Mesendoderm (in vitro differentiated cells): Measurements from ENCODE around the gene ALDH1A1.

Experiments
- DNase-seq: peaks from one replicate; pipeline ENCODE4 v3.0.0; 2013
- H2AK5ac ChIP-seq: 2 replicates; pipeline ENCODE4 v1.6.1; 2013; ENCODE audit warnings: low read length, inconsistent platforms
- H2BK120ac ChIP-seq: 2 replicates; pipeline ENCODE4 v1.6.1; 2013; ENCODE audit warnings: low read depth, mild to moderate bottlenecking, low read length, moderate library complexity, mixed read lengths
- H2BK15ac ChIP-seq: replicated peaks from 2 replicates; pipeline ENCODE4 v1.6.1; 2013; ENCODE audit warnings: low read depth, mild to moderate bottlenecking, moderate library complexity
- H2BK5ac ChIP-seq: 2 replicates; pipeline ENCODE4 v1.6.1; 2013; ENCODE audit warnings: low read length, inconsistent platforms
- H3K18ac ChIP-seq: 2 replicates; pipeline ENCODE4 v1.6.1; 2013; ENCODE audit warnings: mild to moderate bottlenecking, low read length, mixed read lengths
- H3K23ac ChIP-seq: one replicate; pipeline ENCODE4 v1.6.1; 2013; ENCODE audit warnings: low read length
- H3K27ac ChIP-seq: 2 replicates; pipeline ENCODE4 v1.5.1; 2013; ENCODE audit warnings: low read depth, mild to moderate bottlenecking, inconsistent platforms, low read length, moderate library complexity
- H3K27me3 ChIP-seq: 2 replicates; pipeline ENCODE4 v1.6.1; 2013; ENCODE audit warnings: low read length, control low read depth, mild to moderate bottlenecking, inconsistent platforms; ENCODE audit not compliant: insufficient read depth, poor library complexity
- H3K36me3 ChIP-seq: 2 replicates; pipeline ENCODE4 v1.6.1; 2013; ENCODE audit warnings: low read length, inconsistent platforms; ENCODE audit not compliant: control insufficient read depth, insufficient read depth
- H3K4ac ChIP-seq: one replicate; pipeline ENCODE4 v1.6.1; 2013; ENCODE audit warnings: low read depth, mild to moderate bottlenecking, low read length, moderate library complexity
- H3K4me1 ChIP-seq: 2 replicates; pipeline ENCODE4 v1.6.1; 2013; ENCODE audit warnings: low read depth, low read length, inconsistent platforms; ENCODE audit not compliant: control insufficient read depth
- H3K4me2 ChIP-seq: 2 replicates; pipeline ENCODE4 v1.6.1; 2013; ENCODE audit warnings: low read length
- H3K4me3 ChIP-seq: 2 replicates; pipeline ENCODE4 v1.5.1; 2013; ENCODE audit warnings: mild to moderate bottlenecking, low read length
- H3K56ac ChIP-seq: one replicate; pipeline ENCODE4 v1.6.1; 2013; ENCODE audit warnings: low read length
- H3K79me1 ChIP-seq: 2 replicates; pipeline ENCODE4 v1.6.1; 2013; ENCODE audit warnings: low read length, inconsistent platforms
- H3K79me2 ChIP-seq: 2 replicates; pipeline ENCODE4 v1.6.1; 2013; ENCODE audit warnings: mild to moderate bottlenecking, low read length; ENCODE audit not compliant: control insufficient read depth, insufficient read depth
- H3K9ac ChIP-seq: 2 replicates; pipeline ENCODE4 v1.6.1; 2013; ENCODE audit warnings: low read length, inconsistent platforms
- H4K5ac ChIP-seq: one replicate; pipeline ENCODE4 v1.6.1; 2013; ENCODE audit warnings: low read length
- H4K8ac ChIP-seq: one replicate; pipeline ENCODE4 v1.6.1; 2013; ENCODE audit warnings: low read depth, mild to moderate bottlenecking, control low read depth, low read length, moderate library complexity
- WGBS: extraction: QIAGEN DNeasy Blood & Tissue Kit; methylation state at CpG from one replicate; pipeline ENCODE4 v1.1.7; 2013; ENCODE audit warnings: low lambda C conversion rate, missing lambda C conversion rate; ENCODE audit not compliant: insufficient coverage; ENCODE audit errors: extremely low coverage; 5-methylcytosine and 5-hydroxymethylcytosine counted together

Gene ALDH1A1

GRCh38 chr9:72984991-72985390, 32.1 kb upstream of the ALDH1A1 start:
- Histone ChIP-seq H4K8ac (no peak overlapping the region), H3K4me2 (no peak overlapping the region), H3K18ac (no peak overlapping the region), H2BK5ac (no peak overlapping the region), H4K5ac (no peak overlapping the region), H3K27me3 (no peaks in the 10 kb centered on the region), H3K27ac (no peak overlapping the region), H2BK15ac (no peak overlapping the region), H3K4ac (no peak overlapping the region), H3K4me3 (no peak overlapping the region), H2BK120ac (no peak overlapping the region), H2AK5ac (no peak overlapping the region), H3K79me2 (no peaks in the 10 kb centered on the region), H3K23ac (no peak overlapping the region), H3K4me1 (peaks cover 2% of the 10 kb centered on the region), H3K56ac (no peak overlapping the region), H3K79me1 (no peaks in the 10 kb centered on the region), H3K36me3 (no peaks in the 10 kb centered on the region), H3K9ac (no peak overlapping the region)
- no CpG with 5 or more reads among the region's 3 CpGs for WGBS
- no peak for DNase-seq

GRCh38 chr9:72984226-72984947, 31.5 kb upstream of the ALDH1A1 start:
- H3K79me2 ChIP-seq: no peaks in the 10 kb centered on the region
- H3K23ac ChIP-seq: no peak overlapping the region
- H3K9ac ChIP-seq: no peak overlapping the region
- no peak overlapping the region for H2BK5ac ChIP-seq
- no peak overlapping the region for H2BK120ac ChIP-seq
- no peak for DNase-seq
- H2BK15ac ChIP-seq: no peak overlapping the region
- H4K8ac ChIP-seq: no peak overlapping the region
- H3K4me1 ChIP-seq: peaks cover 2% of the 10 kb centered on the region
- H3K4me2 ChIP-seq: no peak overlapping the region
- no peak overlapping the region for H3K4ac ChIP-seq
- no CpG with 5 or more reads among the region's 2 CpGs for WGBS
- H2AK5ac ChIP-seq: no peak overlapping the region
- H3K79me1 ChIP-seq: no peaks in the 10 kb centered on the region
- no peak overlapping the region for H3K18ac ChIP-seq
- no peaks in the 10 kb centered on the region for H3K36me3 ChIP-seq
- H3K27ac ChIP-seq: no peak overlapping the region
- no peak overlapping the region for H4K5ac ChIP-seq
- H3K27me3 ChIP-seq: no peaks in the 10 kb centered on the region
- H3K56ac ChIP-seq: no peak overlapping the region
- H3K4me3 ChIP-seq: no peak overlapping the region

GRCh38 chr9:72983512-72984225, 30.8 kb upstream of the ALDH1A1 start:
- no peak overlapping the region for H2BK5ac ChIP-seq
- no peak overlapping the region for H3K4me2 ChIP-seq
- WGBS: no CpG with 5 or more reads among the region's 5 CpGs
- H3K23ac ChIP-seq: no peak overlapping the region
- no peaks in the 10 kb centered on the region for H3K79me1 ChIP-seq
- H3K9ac ChIP-seq: no peak overlapping the region
- H2BK15ac ChIP-seq: no peak overlapping the region
- H3K27ac ChIP-seq: no peak overlapping the region
- H2BK120ac ChIP-seq: no peak overlapping the region
- H3K18ac ChIP-seq: no peak overlapping the region
- no peak overlapping the region for H3K4ac ChIP-seq
- DNase-seq: peak; percentile 29
- no peaks in the 10 kb centered on the region for H3K36me3 ChIP-seq
- H3K79me2 ChIP-seq: no peaks in the 10 kb centered on the region
- no peaks in the 10 kb centered on the region for H3K27me3 ChIP-seq
- H3K56ac ChIP-seq: no peak overlapping the region
- H3K4me3 ChIP-seq: no peak overlapping the region
- no peak overlapping the region for H4K8ac ChIP-seq
- peaks cover 2% of the 10 kb centered on the region for H3K4me1 ChIP-seq
- H2AK5ac ChIP-seq: no peak overlapping the region
- no peak overlapping the region for H4K5ac ChIP-seq

- Histone ChIP-seq H2AK5ac (no peak overlapping the region), H3K4me1 (peaks cover 2% of the 10 kb centered on the region), H3K4me2 (no peak overlapping the region), H3K56ac (no peak overlapping the region), H3K23ac (no peak overlapping the region), H4K5ac (no peak overlapping the region), H3K4ac (no peak overlapping the region), H3K27me3 (no peaks in the 10 kb centered on the region), H3K79me1 (no peaks in the 10 kb centered on the region), H2BK5ac (no peak overlapping the region), H3K9ac (no peak overlapping the region), H2BK120ac (no peak overlapping the region), H3K27ac (no peak overlapping the region), H3K4me3 (no peak overlapping the region), H4K8ac (no peak overlapping the region), H3K18ac (no peak overlapping the region), H2BK15ac (no peak overlapping the region), H3K79me2 (no peaks in the 10 kb centered on the region), H3K36me3 (no peaks in the 10 kb centered on the region)
- no peak for DNase-seq
These were observed 30.2 kb upstream of the ALDH1A1 start for GRCh38 chr9:72983056-72983455.

- no peak overlapping the region for H3K4me2 ChIP-seq
- no peak overlapping the region for H2BK5ac ChIP-seq
- H3K79me2 ChIP-seq: no peaks in the 10 kb centered on the region
- no CpG with 5 or more reads among the region's 5 CpGs for WGBS
- H3K56ac ChIP-seq: no peak overlapping the region
- no peak overlapping the region for H2BK120ac ChIP-seq
- no peak overlapping the region for H3K23ac ChIP-seq
- H3K4me1 ChIP-seq: peaks cover 2% of the 10 kb centered on the region
- no peak overlapping the region for H3K4me3 ChIP-seq
- no peak overlapping the region for H3K18ac ChIP-seq
- DNase-seq: no peak
- H2AK5ac ChIP-seq: no peak overlapping the region
- no peak overlapping the region for H2BK15ac ChIP-seq
- no peaks in the 10 kb centered on the region for H3K27me3 ChIP-seq
- no peak overlapping the region for H3K4ac ChIP-seq
- no peak overlapping the region for H4K8ac ChIP-seq
- H4K5ac ChIP-seq: no peak overlapping the region
- no peak overlapping the region for H3K9ac ChIP-seq
- no peaks in the 10 kb centered on the region for H3K79me1 ChIP-seq
- no peaks in the 10 kb centered on the region for H3K36me3 ChIP-seq
- no peak overlapping the region for H3K27ac ChIP-seq
These were observed 29.4 kb upstream of the ALDH1A1 start for GRCh38 chr9:72982146-72982799.
